HG03342 (cell line): ENCODE measurements around the gene BICDL2.

Source experiments
- ATAC-seq: cut with Tn5 transposase; IDR thresholded peaks from one replicate; pipeline ENCODE4 v1.9.1; 2021; ENCODE audit warnings: mild to moderate bottlenecking, moderate library complexity; ENCODE audit not compliant: unreplicated experiment

BICDL2 gene

GRCh38 chr16:3013491-3013951 is 23.2 kb downstream of the BICDL2 start:
- no peak for ATAC-seq

- no peak for ATAC-seq
Observed at GRCh38 chr16:3012828-3013420, 23.8 kb downstream of the BICDL2 start, which contains the start of gene CLDN9. CLDN9 (plus strand) TSS chr16:3012923; CDS start chr16:3013363, 440 bp downstream.

- ATAC-seq, result no peak
Observed at GRCh38 chr16:3012246-3012645, 24.5 kb downstream of the BICDL2 start.

- no peak for ATAC-seq
Observed at GRCh38 chr16:3010510-3010909, 26.2 kb downstream of the BICDL2 start.

- ATAC-seq, result no peak
Observed at GRCh38 chr16:3009568-3010390, 27.0 kb downstream of the BICDL2 start.

GRCh38 chr16:3008690-3009037 is 28.1 kb downstream of the BICDL2 start:
- no peak for ATAC-seq

- no peak for ATAC-seq
Observed at GRCh38 chr16:3007957-3008689, 28.6 kb downstream of the BICDL2 start.

- no peak for ATAC-seq
Observed at GRCh38 chr16:3007059-3007956, 29.4 kb downstream of the BICDL2 start.

GRCh38 chr16:3004781-3005284 is 31.9 kb downstream of the BICDL2 start:
- ATAC-seq, result no peak

- no peak for ATAC-seq
Observed at GRCh38 chr16:3004319-3004718, 32.4 kb downstream of the BICDL2 start.

GRCh38 chr16:3003582-3004270 is 33.0 kb downstream of the BICDL2 start:
- peak; percentile 96 for ATAC-seq

GRCh38 chr16:3001316-3001715 is 35.4 kb downstream of the BICDL2 start:
- ATAC-seq, result no peak

GRCh38 chr16:3000540-3000939 is 36.2 kb downstream of the BICDL2 start:
- no peak for ATAC-seq

- ATAC-seq, result no peak
Observed at GRCh38 chr16:2999929-3000328, 36.8 kb downstream of the BICDL2 start.

GRCh38 chr16:2996298-2996697 is 40.4 kb downstream of the BICDL2 start:
- no peak for ATAC-seq

GRCh38 chr16:2992383-2993081 is 44.2 kb downstream of the BICDL2 start:
- ATAC-seq, result no peak

GRCh38 chr16:2991566-2992261 is 45.0 kb downstream of the BICDL2 start:
- ATAC-seq, result no peak

- ATAC-seq, result no peak
Observed at GRCh38 chr16:2990891-2991290, 45.9 kb downstream of the BICDL2 start.
